HCT116 (cell line): ENCODE measurements around the gene MMAA. TPM values are rescaled to one million over a fixed set of nuclear protein-coding genes. Genes with fewer than 3 reads are reported as not detected.

ENCODE experiments used
- ATAC-seq: fragments of 200-7000 bp; cut with Tn5 transposase; 2 replicates; pipeline ENCODE4 v1.9.1; 2020; ENCODE audit warnings: mild to moderate bottlenecking, moderate library complexity
- BruUV-seq: library from RNA; stranded (reverse); fragments of 400-500 nt; replicated peaks from 2 replicates; lab custom pipeline; 2021; lab: Mats Ljungman, UMichigan
- CTCF ChIA-PET: fragments of 300-600 bp; sonication (Branson Sonifier 250); formaldehyde crosslinking; loops from one replicate; lab custom pipeline; 2021; ENCODE audit warnings: antibody characterized with exemption; lab: Charles Lee
- POLR2A ChIA-PET: fragments of 300-600, 350-600 bp; sonication (Branson Sonifier 250); formaldehyde crosslinking; loops from one replicate; lab custom pipeline; 2021; ENCODE audit warnings: antibody characterized with exemption; lab: Charles Lee
- RAD21 ChIA-PET, 2 experiments: fragments of 300-600 bp; sonication (Branson Sonifier 250); formaldehyde crosslinking; loops; one replicate each; lab custom pipeline; 2023; ENCODE audit warnings: low total read pairs in 2 of 2; ENCODE audit not compliant: uncharacterized antibody in 2 of 2, unreplicated experiment in 2 of 2, low non-redundant PET in 1 of 2; lab: Charles Lee
- DNase-seq: peaks from one replicate; pipeline ENCODE4 v3.0.0-alpha.2; 2010; ENCODE audit warnings: low read depth, low spot score
- H2AFZ ChIP-seq: fragments of 200-600 bp; shearing (Covaris generic), sonication (generic); 2 replicates; pipeline ENCODE4 v1.6.1; 2017; ENCODE audit warnings: low read depth, mixed run types, mixed read lengths, antibody characterized with exemption, low read length; ENCODE audit not compliant: poor library complexity, severe bottlenecking
- H3K27ac ChIP-seq: 2 replicates; pipeline ENCODE4 v1.5.1; 2012; ENCODE audit warnings: low read depth, low read length
- H3K27me3 ChIP-seq: fragments of 200-600 bp; sonication (generic); 2 replicates; pipeline ENCODE4 v1.6.1; 2016; ENCODE audit warnings: mixed run types, low read length, mixed read lengths; ENCODE audit not compliant: insufficient read depth
- H3K36me3 ChIP-seq, 2 experiments: fragments of 200-500 bp in 1 of 2; fragments of 200-600 bp in 1 of 2; sonication (Bioruptor generic) in 1 of 2; sonication (generic) in 1 of 2; 2 replicates each; pipeline versions ENCODE4 v1.5.1 to v1.6.1; 2014 to 2016; ENCODE audit warnings: low read length in 2 of 2, inconsistent platforms in 1 of 2, mixed read lengths in 1 of 2, mixed run types in 1 of 2; ENCODE audit not compliant: insufficient read depth in 2 of 2, control insufficient read depth in 1 of 2
- H3K4me1 ChIP-seq, 2 experiments: fragments of 200-600 bp in 1 of 2; sonication (generic) in 1 of 2; 2 replicates each; pipeline versions ENCODE4 v1.5.1 to v1.6.1; 2012 to 2017; ENCODE audit warnings: low read length in 2 of 2, inconsistent platforms in 1 of 2, mild to moderate bottlenecking in 1 of 2, mixed read lengths in 1 of 2, mixed run types in 1 of 2, moderate library complexity in 1 of 2; ENCODE audit not compliant: insufficient read depth in 2 of 2, control insufficient read depth in 1 of 2
- H3K4me2 ChIP-seq: fragments of 200-600 bp; sonication (generic); 2 replicates; pipeline ENCODE4 v1.6.1; 2017; ENCODE audit warnings: mixed run types, low read length, mixed read lengths
- H3K4me3 ChIP-seq, 2 experiments: fragments of 200-600 bp in 1 of 2; sonication (generic) in 1 of 2; replicated peaks in 1 of 2; 2 replicates each; pipeline ENCODE4 v1.5.1; 2011 to 2016; ENCODE audit warnings: low read length in 2 of 2, control low read depth in 1 of 2, low read depth in 1 of 2, mild to moderate bottlenecking in 1 of 2, mixed read lengths in 1 of 2, mixed run types in 1 of 2
- H3K79me2 ChIP-seq: fragments of 200-600 bp; sonication (generic); 2 replicates; pipeline ENCODE4 v1.6.1; 2017; ENCODE audit warnings: mild to moderate bottlenecking, mixed run types, low read length, moderate library complexity, mixed read lengths; ENCODE audit not compliant: insufficient read depth
- H3K9ac ChIP-seq: fragments of 200-600 bp; sonication (generic); 2 replicates; pipeline ENCODE4 v1.6.1; 2016; ENCODE audit warnings: low read length, mixed read lengths
- H3K9me2 ChIP-seq: fragments of 200-600 bp; sonication (generic), shearing (Covaris generic); 2 replicates; pipeline ENCODE4 v1.6.1; 2017; ENCODE audit warnings: mixed run types, mild to moderate bottlenecking, moderate library complexity; ENCODE audit not compliant: insufficient read depth
- H3K9me3 ChIP-seq, 2 experiments: fragments of 200-500 bp in 1 of 2; fragments of 200-600 bp in 1 of 2; sonication (Bioruptor generic) in 1 of 2; sonication (generic) in 1 of 2; 2 replicates each; pipeline ENCODE4 v1.6.1; 2014 to 2017; ENCODE audit warnings: low read length in 2 of 2, mixed read lengths in 2 of 2, inconsistent platforms in 1 of 2, low read depth in 1 of 2, mild to moderate bottlenecking in 1 of 2, mixed run types in 1 of 2, moderate library complexity in 1 of 2; ENCODE audit not compliant: control insufficient read depth in 1 of 2, insufficient read depth in 1 of 2
- H4K20me1 ChIP-seq: fragments of 200-600 bp; sonication (generic), shearing (Covaris generic); 2 replicates; pipeline ENCODE4 v1.6.1; 2017; ENCODE audit warnings: mixed run types, mild to moderate bottlenecking, moderate library complexity; ENCODE audit not compliant: insufficient read depth
- ATF3 ChIP-seq: IDR thresholded peaks from 2 replicates; pipeline ENCODE4 v1.6.1; 2012
- CBX3 ChIP-seq: IDR thresholded peaks from 2 replicates; pipeline ENCODE4 v1.6.1; 2012; ENCODE audit warnings: low read depth
- CEBPB ChIP-seq: IDR thresholded peaks from 2 replicates; pipeline ENCODE4 v1.6.1; 2012; ENCODE audit warnings: low read depth
- CTCF ChIP-seq, 3 experiments: fragments of 200-600 bp in 1 of 3; sonication (generic) in 1 of 3; IDR thresholded peaks in 2 of 3; conservative IDR thresholded peaks in 1 of 3; 2 replicates each; pipeline ENCODE4 v1.5.1; 2012 to 2017; ENCODE audit warnings: low read depth in 2 of 3, low read length in 2 of 3, antibody characterized with exemption in 1 of 3, borderline replicate concordance in 1 of 3, control low read depth in 1 of 3, mild to moderate bottlenecking in 1 of 3, mixed read lengths in 1 of 3, mixed run types in 1 of 3, moderate library complexity in 1 of 3; ENCODE audit not compliant: insufficient read depth in 1 of 3
- EGR1 ChIP-seq: IDR thresholded peaks from 2 replicates; pipeline ENCODE4 v1.6.1; 2012; ENCODE audit warnings: low read depth
- ELF1 ChIP-seq: IDR thresholded peaks from 2 replicates; pipeline ENCODE4 v1.6.1; 2012; ENCODE audit warnings: low read depth, borderline replicate concordance
- EZH2 ChIP-seq: fragments of 200-600 bp; sonication (generic); IDR thresholded peaks from 2 replicates; pipeline ENCODE4 v1.6.1; 2017; ENCODE audit warnings: antibody characterized with exemption, mixed run types
- EZH2phosphoT487 ChIP-seq: fragments of 200-600 bp; IDR thresholded peaks from 2 replicates; pipeline ENCODE4 v1.6.1; 2018; ENCODE audit warnings: antibody characterized with exemption, borderline replicate concordance
- FOSL1 ChIP-seq: IDR thresholded peaks from 2 replicates; pipeline ENCODE4 v1.6.1; 2012; ENCODE audit warnings: low read depth
- JUND ChIP-seq: IDR thresholded peaks from 2 replicates; pipeline ENCODE4 v1.6.1; 2012
- POLR2AphosphoS5 ChIP-seq: IDR thresholded peaks from 2 replicates; pipeline ENCODE4 v1.6.1; 2011; ENCODE audit warnings: mild to moderate bottlenecking, low read depth, low read length, moderate library complexity
- RAD21 ChIP-seq: IDR thresholded peaks from 2 replicates; pipeline ENCODE4 v1.6.1; 2012; ENCODE audit warnings: low read depth, mild to moderate bottlenecking
- SIN3A ChIP-seq: IDR thresholded peaks from 2 replicates; pipeline ENCODE4 v1.6.1; 2012; ENCODE audit warnings: low read depth
- SRF ChIP-seq: IDR thresholded peaks from 2 replicates; pipeline ENCODE4 v1.6.1; 2012; ENCODE audit warnings: low read depth
- TCF7L2 ChIP-seq: IDR thresholded peaks from 2 replicates; pipeline ENCODE4 v1.7.0; 2011; ENCODE audit warnings: borderline replicate concordance, inconsistent platforms; ENCODE audit not compliant: insufficient read depth, insufficient read length; ENCODE audit errors: extremely low read depth
- YY1 ChIP-seq: IDR thresholded peaks from 2 replicates; pipeline ENCODE4 v1.6.1; 2011; ENCODE audit warnings: low read length, low read depth, moderate library complexity, mild to moderate bottlenecking; ENCODE audit not compliant: insufficient replicate concordance; ENCODE audit errors: extremely low read depth
- ZBTB33 ChIP-seq: IDR thresholded peaks from 2 replicates; pipeline ENCODE4 v1.6.1; 2011; ENCODE audit warnings: mild to moderate bottlenecking, low read length, moderate library complexity; ENCODE audit not compliant: insufficient replicate concordance; ENCODE audit errors: extremely low read depth
- ZNF274 ChIP-seq: fragments of 200-500 bp; sonication (Bioruptor generic); IDR thresholded peaks from 2 replicates; pipeline ENCODE4 v1.6.1; 2014; ENCODE audit warnings: mild to moderate bottlenecking, low read depth, low read length, inconsistent platforms
- intact Hi-C: fragments of 100-400 bp; cut with micrococcal nuclease; formaldehyde crosslinking; loops from 2 replicates; pipeline ENCODE4 v1.10.0; 2022
- total RNA-seq: library from RNA; stranded (reverse); gene quantifications from one replicate; pipeline ENCODE4 v1.2.1, GENCODE V29; 2021; ENCODE audit not compliant: unreplicated experiment

Gene MMAA
- total RNA-seq, 1 experiment from 2014 or later: 3.6 TPM

- DNase-seq (no peak), ATAC-seq (no peak)
- no peak overlapping the region for H3K4me3 ChIP-seq
- H3K4me1 ChIP-seq: peaks cover 0 to 6% of the 10 kb centered on the region in 2 experiments; a peak in 3 of 4 replicates
- TF ChIP-seq POLR2AphosphoS5 (no peak), ELF1 (no peak), EZH2phosphoT487 (no peak), ZBTB33 (no peak), RAD21 (no peak), ZNF274 (no peak), SRF (no peak), EGR1 (no peak), ATF3 (no peak), JUND (no peak), SIN3A (no peak), CBX3 (no peak), EZH2 (no peak), YY1 (no peak), FOSL1 (no peak), CTCF (IDR thresholded peaks at IDR 0.05 in 2 of 3, conservative IDR thresholded peaks at IDR 0.05 in 1 of 3; ENCODE audit: borderline replicate concordance in 1 of 3, insufficient read depth in 1 of 3, low read depth in 2 of 3, low read length in 2 of 3) (no peak), CEBPB (no peak), TCF7L2 (no peak)
- H3K9ac ChIP-seq: no peak overlapping the region
- RAD21 ChIA-PET: no interaction called here
- H3K36me3 ChIP-seq: no peaks in the 10 kb centered on the region
- no peaks in the 10 kb centered on the region for H3K9me2 ChIP-seq
- H3K27ac ChIP-seq: no peak overlapping the region
- no peaks in the 10 kb centered on the region for H4K20me1 ChIP-seq
- no peaks in the 10 kb centered on the region for H3K27me3 ChIP-seq
- intact Hi-C loops: no loop called here
- POLR2A ChIA-PET: no interaction called here
- no TSS peak for BruUV-seq
- H2AFZ ChIP-seq: no peak overlapping the region
- no peak overlapping the region for H3K4me2 ChIP-seq
- H3K79me2 ChIP-seq: no peaks in the 10 kb centered on the region
- CTCF ChIA-PET: no interaction called here
- no peaks in the 10 kb centered on the region for H3K9me3 ChIP-seq
Measured at GRCh38 chr4:145583191-145584055, 35.8 kb upstream of the MMAA start.
